GM19324 (cell line): ENCODE measurements around the gene ZNF157.
"Not testable (repeated sequence)": the region's sequence is repeated elsewhere in the genome, so short reads cannot be mapped to it uniquely, and the experiment has no call there.

ENCODE experiments used
- ATAC-seq: cut with Tn5 transposase; IDR thresholded peaks from one replicate; pipeline ENCODE4 v1.9.1; 2021; ENCODE audit warnings: mild to moderate bottlenecking, moderate library complexity; ENCODE audit not compliant: unreplicated experiment, low FRiP score

ZNF157 gene

GRCh38 chrX:47370278-47370677 is at the start of gene ZNF157:
TSS of gene ZNF157 (plus strand) at chrX:47370578. CDS start at chrX:47370669, 91 bp downstream.
- no peak for ATAC-seq

- no peak for ATAC-seq
Observed at GRCh38 chrX:47321386-47321785, 49.0 kb upstream of the ZNF157 start.

GRCh38 chrX:47321823-47322371 is 48.5 kb upstream of the ZNF157 start:
- no peak for ATAC-seq

- no peak for ATAC-seq
Observed at GRCh38 chrX:47327902-47328301, 42.5 kb upstream of the ZNF157 start.

- not testable (repeated sequence) for ATAC-seq
Observed at GRCh38 chrX:47332729-47333128, 37.6 kb upstream of the ZNF157 start.

- no peak for ATAC-seq
Observed at GRCh38 chrX:47351706-47352105, 18.7 kb upstream of the ZNF157 start.

- no peak for ATAC-seq
Observed at GRCh38 chrX:47358387-47359065, 11.9 kb upstream of the ZNF157 start.

GRCh38 chrX:47360423-47361179 is 9.8 kb upstream of the ZNF157 start:
- ATAC-seq, result no peak

GRCh38 chrX:47361538-47362511 is 8.6 kb upstream of the ZNF157 start:
- ATAC-seq, result peak; percentile 83

GRCh38 chrX:47366041-47366722 is 4.2 kb upstream of the ZNF157 start:
- peak; percentile 37 for ATAC-seq

- ATAC-seq, result no peak
Observed at GRCh38 chrX:47373198-47373597, 2.8 kb downstream of the ZNF157 start.

- ATAC-seq, result no peak
Observed at GRCh38 chrX:47380268-47380667, 9.9 kb downstream of the ZNF157 start.

- not testable (repeated sequence) for ATAC-seq
Observed at GRCh38 chrX:47380837-47381236, 10.5 kb downstream of the ZNF157 start.

GRCh38 chrX:47384502-47384901 is 14.1 kb downstream of the ZNF157 start:
- no peak for ATAC-seq

- ATAC-seq, result no peak
Observed at GRCh38 chrX:47390780-47391179, 20.4 kb downstream of the ZNF157 start.

GRCh38 chrX:47413179-47413594 is 42.8 kb downstream of the ZNF157 start:
- no peak for ATAC-seq

GRCh38 chrX:47420265-47420664 is 49.9 kb downstream of the ZNF157 start:
- no peak for ATAC-seq

GRCh38 chrX:47420962-47421361 is 50.6 kb downstream of the ZNF157 start:
- no peak for ATAC-seq

GRCh38 chrX:47422444-47422843 is 52.1 kb downstream of the ZNF157 start:
- no peak for ATAC-seq

GRCh38 chrX:47430925-47431324 is 60.5 kb downstream of the ZNF157 start:
- no peak for ATAC-seq
